ENCODE data around the gene CAMTA1.

The CAMTA1 gene

DNA sequence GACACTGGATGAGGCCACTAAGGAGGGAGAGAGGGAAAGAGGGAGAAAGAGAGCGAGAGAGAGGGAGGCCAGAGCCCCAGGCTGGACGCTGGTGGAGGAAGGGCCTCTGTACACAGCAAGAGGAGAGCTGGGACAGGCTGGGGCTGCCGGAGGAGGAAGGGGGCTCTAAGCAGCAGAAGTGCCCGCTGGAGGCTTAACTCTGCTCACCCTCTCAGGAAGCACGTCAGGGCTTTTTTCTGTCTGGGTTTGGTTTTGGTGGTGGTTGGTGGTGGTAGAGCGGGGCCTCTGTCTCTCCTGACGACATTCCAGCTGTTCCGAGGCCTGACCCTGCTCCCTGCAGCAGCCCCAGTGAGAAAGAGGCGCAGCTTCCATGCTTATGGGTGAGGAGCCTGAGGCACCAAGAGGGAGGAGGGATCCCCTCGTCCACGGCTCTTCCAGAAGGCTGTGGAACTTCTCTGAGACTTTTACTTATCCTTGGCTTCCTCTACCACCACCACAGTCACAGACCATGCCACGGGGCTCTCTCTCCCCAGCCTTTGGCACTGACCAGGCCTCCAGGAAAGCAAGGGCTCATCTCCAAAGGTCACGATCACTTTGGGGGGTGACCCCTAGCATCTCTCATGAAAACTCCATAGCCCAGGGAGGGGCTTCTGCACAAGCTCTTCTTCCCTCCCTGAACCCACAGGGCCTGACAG lies 849.4 kb downstream of the CAMTA1 start:
- FAIRE-seq, result no peak

DNA sequence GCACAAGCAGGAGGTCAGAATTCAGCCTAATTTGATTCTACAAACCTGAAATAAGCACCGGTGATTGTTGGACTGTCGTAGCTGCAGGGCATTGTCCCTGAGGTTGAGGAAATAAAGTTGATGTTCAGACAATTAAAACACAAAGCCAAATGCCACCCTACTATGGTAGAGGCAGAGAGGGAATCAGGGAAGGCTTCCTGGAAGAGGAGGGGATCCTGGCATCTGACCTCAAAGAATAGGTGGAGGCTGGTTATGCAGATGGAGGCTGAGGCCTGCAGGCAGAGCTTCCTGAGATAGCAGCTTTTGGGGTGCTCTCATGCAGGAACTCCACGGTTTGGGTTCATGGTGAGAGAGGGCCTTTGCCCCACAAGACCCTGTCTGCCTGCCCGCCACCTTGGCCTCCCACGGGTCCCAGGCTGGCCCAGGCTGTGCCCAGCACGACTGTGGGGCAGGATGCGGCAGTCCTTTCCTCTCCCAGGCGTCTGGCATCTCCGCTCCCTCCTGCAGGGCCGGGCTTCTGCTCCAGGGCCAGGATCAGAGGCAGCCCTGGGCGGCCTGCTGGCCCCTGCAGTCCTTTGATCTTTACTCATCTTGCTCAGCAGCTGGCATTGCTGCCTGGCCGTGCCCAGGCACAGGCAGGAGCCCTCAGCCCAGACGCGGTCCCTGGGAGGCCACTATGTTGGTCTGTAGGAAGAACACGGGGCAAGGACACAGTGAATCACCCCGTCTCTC lies 851.7 kb downstream of the CAMTA1 start:
- no peak for FAIRE-seq

GRCh38 chr1:7638078-7638477 lies 852.8 kb downstream of the CAMTA1 start:
- FAIRE-seq, result no peak

GRCh38 chr1:7639435-7640131 lies 854.3 kb downstream of the CAMTA1 start:
- FAIRE-seq, result no peak

DNA sequence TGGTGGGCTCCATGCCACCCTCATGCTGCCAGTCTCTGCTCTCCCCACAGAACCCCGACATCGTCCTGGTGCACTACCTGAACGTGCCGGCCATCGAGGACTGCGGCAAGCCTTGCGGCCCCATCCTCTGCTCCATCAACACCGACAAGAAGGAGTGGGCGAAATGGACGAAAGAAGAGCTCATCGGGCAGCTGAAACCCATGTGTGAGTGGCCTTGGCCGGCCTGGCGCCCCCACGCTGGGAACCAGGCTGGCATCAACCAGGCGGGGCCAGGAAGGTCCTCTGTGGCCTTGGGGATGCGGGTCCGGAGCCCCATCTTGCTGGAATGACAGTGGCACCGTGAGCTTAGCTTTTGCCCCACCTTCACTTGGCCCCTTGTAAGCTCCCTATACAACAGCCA lies 855.1 kb downstream of the CAMTA1 start:
- no peak for FAIRE-seq

- no peak for FAIRE-seq
Measured at GRCh38 chr1:7640920-7641585, 855.8 kb downstream of the CAMTA1 start.

DNA sequence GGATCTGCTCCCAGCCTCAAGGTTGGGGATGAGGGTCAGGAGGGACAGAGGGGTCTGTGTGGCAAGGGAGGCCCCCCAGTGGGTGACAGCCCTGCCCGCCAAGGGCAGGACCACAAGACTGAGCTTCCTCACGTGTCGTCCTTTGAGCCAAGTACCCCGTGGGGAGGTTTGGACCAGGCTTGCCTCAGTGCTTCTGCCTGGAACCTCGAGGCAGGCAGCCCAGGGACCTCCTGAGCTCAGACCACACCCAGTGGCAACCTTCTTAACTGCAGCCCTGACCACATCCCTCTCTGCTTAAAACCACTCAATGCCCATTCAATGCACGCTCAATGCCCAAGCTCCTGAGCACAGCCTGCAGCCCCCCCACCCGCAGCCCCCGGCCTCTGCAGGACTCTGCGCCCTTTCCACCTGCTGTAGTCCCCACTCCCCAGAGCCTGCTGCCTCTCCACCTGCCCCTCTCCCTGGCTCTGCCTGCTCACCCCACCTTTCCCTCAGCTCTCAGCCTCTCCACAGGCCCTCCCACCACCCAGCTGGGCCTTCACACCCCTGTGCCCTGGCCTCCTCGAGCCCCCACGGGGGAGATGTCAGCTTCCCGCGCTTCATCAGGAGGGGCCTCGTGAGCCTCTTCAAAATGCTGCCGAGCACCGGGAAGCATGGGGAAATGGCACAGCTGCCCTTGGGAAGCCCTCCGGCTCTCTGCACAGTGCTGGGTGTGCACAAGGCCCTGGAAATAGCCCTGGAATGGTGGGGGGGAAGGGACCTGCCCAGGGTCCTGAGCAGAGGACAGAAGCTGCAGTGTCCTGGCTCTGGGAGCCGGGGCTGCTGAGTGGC lies 856.5 kb downstream of the CAMTA1 start:
- no peak for FAIRE-seq

GRCh38 chr1:7642418-7642704 lies 857.1 kb downstream of the CAMTA1 start:
- FAIRE-seq, result no peak

- no peak for FAIRE-seq
Measured at GRCh38 chr1:7642781-7643529, 857.7 kb downstream of the CAMTA1 start.

- FAIRE-seq, result no peak
Measured at GRCh38 chr1:7643530-7643929, 858.3 kb downstream of the CAMTA1 start.

GRCh38 chr1:7644086-7644485 lies 858.8 kb downstream of the CAMTA1 start:
- no peak for FAIRE-seq

DNA sequence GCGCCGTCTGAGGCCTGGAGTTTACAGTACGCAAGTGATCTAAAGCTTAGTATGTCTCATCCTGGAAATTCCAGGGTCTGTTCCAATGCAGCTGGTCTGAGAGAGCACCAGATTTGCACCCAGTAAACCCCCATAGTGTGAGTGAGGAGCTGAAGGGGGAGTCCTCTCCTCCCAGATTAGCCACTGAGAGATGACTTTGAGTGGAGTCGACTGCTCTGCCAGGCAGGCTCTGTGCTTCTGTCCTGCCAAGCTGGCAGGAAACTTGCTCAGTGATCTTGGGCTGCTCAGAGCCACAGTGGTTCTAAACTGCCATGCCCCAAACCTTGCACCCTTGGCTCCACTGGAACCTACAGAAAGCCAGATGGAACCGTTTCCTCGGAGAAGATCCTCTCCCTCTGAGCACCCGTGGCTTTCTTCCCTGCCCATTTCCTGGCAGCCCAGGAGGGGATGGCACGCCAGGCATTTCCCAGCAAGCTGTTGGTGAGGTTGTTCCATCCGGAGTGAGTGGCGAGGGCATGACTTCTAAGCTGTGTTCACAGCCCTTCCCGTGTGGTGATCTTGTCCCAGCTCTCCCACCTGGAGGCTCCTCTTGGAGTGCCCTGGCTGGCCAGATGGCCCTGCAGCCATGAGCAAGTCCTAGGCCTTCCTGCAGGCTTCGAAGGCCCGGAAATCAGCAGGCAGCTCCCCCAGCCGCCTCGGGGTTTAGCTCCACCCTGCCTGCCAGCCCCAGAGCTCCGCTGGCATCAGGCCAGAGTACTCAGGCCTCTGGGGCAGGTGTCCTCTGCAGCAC lies 859.9 kb downstream of the CAMTA1 start:
- FAIRE-seq, result no peak

- FAIRE-seq, result no peak
Measured at GRCh38 chr1:7645751-7646048, 860.4 kb downstream of the CAMTA1 start.

DNA sequence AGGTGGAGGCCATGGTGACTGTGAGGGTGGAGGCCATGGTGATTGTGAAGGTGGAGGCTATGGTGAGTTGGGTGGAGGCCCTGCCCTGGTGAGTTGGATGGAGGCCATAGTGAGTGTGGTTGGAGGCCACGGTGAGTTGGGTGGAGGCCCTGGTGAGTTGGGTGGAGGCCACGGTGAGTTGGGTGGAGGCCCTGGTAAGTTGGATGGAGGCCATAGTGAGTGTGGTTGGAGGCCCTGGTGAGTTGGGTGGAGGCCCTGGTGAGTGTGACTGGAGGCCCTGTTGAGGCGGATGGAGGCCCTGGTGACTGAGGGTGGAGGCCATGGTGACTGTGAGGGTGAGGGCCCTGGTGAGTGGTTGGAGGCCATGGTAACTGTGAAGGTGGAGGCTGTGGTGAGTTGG lies 860.9 kb downstream of the CAMTA1 start:
- FAIRE-seq, result no peak

GRCh38 chr1:7646981-7647901 lies 862.0 kb downstream of the CAMTA1 start:
- no peak for FAIRE-seq

- FAIRE-seq, result no peak
Measured at GRCh38 chr1:7648761-7649384, 863.6 kb downstream of the CAMTA1 start.

- no peak for FAIRE-seq
Measured at GRCh38 chr1:7650801-7651200, 865.5 kb downstream of the CAMTA1 start.

DNA sequence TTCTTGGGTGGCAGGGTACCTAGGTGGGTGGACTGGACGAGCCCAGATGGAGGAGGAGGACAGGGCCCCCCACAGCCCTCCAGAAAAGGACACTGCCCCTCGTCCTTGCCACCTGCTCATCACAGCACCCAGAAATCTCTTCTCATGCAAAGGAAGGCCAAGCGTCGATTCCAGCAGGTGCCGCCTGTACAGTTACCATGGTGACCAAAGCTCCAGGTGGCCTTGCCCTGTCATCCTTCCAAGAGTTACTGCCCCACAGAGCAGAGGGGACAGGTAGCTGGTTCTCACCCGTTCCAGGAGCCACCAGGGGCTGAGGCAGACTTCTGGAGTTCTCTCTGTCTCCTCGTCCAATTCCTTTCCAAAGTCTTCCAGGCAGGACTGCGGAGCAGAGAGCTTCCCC lies 865.9 kb downstream of the CAMTA1 start:
- FAIRE-seq, result no peak

DNA sequence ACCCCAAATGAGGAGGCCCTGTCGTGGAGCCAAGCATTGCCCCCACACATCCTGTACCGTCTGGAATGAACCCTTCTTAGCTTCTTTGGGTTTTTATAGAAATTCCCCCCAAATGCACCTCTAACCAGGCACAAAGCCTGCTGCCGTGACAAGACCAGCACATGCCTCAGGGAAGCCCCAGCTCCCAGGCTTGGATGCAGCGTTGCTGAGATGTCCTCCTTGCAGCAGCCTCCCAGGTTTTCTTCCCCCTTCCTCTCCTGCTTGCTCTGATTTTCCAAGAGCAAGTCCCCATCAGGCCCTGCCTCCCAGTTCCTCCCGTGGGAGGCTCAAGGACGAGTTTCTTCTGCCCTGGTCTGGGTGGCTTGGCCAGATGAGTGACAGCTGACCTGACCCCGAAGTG lies 866.8 kb downstream of the CAMTA1 start:
- FAIRE-seq, result no peak

Data from endometrium (tissue), 2 donors.